Measurements from ENCODE around the gene GNAS-AS1.

GNAS-AS1 gene

GRCh38 chr20:58807801-58808200 lies 42.9 kb downstream of the GNAS-AS1 start:
- DNase-seq, result no peak

DNA sequence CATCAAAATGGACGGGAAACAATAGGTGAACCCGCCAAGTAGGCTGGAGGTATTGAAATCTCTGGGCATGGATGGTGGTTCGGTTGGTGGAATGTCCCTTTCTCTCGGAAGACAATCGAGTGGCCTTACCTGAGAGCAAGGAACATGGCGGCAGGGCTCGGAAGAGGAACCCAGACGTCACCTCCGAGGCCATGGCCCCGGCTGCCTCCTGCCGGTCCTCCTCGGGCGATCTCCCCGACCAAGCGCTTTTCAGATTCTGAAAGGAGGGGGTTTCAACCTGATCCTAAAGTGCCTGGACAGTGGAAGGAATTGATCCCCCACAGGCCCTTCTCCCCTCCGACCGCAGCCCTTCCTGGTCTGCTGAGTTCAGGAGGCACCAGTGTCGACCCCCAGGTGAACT lies 47.2 kb downstream of the GNAS-AS1 start:
- no peak for DNase-seq

GRCh38 chr20:58802061-58802460 lies 48.6 kb downstream of the GNAS-AS1 start:
- DNase-seq, result no peak

- DNase-seq, result no peak
Measured at GRCh38 chr20:58800134-58800871, 50.4 kb downstream of the GNAS-AS1 start.

- no peak for DNase-seq
Measured at GRCh38 chr20:58797371-58798338, 53.0 kb downstream of the GNAS-AS1 start.

DNA sequence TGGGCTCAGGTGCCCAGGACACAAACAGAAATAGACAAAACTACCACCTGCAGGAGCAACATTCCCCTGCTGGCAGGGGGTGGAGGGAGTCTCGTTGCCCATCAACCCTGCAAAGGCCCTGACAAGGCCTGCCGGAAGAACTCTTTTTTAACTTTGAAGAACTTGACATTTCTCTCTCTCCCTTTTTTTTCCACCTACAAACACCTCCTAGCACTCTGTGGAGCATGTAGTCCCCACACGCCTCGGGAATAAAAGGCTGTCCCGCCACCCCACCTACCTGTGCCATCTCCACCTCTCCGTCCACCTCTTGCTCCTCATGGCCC lies 54.8 kb downstream of the GNAS-AS1 start:
- no peak for DNase-seq

DNA sequence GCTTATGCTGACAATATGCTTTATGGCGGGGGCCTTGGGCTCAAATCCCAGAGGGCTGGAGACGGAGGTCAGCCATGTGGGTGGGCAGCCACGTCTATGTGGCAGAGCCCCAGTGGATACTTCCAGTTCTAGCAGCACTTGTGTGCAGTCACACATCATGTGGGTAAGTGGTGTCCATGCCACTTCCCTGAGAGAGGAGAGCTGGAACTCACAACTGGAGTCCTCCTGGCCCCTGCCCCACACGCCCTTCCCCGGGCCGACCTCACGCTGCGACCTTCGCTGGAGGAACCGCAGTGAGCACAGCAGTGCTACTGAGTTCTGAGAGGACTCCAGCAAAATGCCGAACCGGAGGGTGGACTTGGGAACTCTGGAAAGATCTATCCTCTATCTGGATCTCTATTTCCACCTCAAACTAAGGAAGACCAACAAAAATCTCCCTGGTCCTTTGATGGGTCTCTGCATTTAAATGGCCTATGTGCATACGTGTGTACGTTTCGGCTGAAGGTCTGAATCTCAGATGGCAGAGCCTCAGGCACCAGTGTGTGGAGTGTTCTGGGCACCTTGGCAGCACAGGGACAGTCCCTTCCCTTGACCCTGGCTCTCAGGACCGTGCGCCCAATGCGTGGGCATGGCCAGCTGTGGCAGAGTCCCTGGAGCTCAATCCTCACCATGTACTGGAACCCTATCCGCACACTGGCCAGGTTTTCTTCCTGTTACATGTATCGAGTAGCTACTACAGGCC lies 55.4 kb downstream of the GNAS-AS1 start:
- no peak for DNase-seq

- DNase-seq, result no peak
Measured at GRCh38 chr20:58794510-58795180, 56.1 kb downstream of the GNAS-AS1 start.

- no peak for DNase-seq
Measured at GRCh38 chr20:58793512-58794420, 56.9 kb downstream of the GNAS-AS1 start.

DNA sequence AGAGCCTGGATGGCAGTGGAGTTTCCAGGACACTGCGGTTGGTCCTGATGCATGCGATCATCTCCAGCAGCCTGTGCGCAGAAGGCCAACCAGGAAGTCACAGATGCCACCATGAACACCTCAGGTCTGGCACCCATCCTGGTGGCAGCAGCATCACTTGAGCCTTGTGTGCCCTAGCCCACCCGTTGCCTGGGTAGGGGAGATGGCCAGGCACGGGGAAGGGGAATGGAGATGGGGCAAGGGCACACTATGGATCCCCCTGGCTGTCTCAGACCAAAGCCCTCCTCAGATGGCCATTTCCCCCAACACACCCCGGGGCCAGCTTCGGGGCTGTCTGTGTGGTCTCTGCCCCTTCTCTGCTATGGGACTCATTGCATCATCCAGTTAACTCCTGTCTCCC lies 58.3 kb downstream of the GNAS-AS1 start:
- DNase-seq, result no peak

DNA sequence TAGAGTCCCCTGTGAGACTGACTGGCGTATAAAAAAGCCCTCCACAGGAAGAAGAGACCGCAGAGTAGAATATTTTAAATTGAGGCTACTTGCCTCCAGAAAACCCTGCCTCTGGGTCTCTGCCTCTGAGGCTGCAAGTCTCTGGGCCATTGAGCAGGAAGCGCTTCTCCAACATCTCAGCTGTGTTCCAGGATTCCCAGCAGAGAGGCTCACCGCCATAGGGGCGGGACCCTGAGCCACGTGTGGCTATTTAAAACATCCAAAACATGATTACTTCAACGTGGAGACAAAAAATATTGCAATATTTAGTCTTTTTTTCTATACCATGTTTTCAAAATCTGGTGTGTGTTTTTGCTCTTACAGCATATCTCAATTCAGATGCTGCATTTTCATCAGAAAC lies 59.4 kb downstream of the GNAS-AS1 start:
- no peak for DNase-seq

DNA sequence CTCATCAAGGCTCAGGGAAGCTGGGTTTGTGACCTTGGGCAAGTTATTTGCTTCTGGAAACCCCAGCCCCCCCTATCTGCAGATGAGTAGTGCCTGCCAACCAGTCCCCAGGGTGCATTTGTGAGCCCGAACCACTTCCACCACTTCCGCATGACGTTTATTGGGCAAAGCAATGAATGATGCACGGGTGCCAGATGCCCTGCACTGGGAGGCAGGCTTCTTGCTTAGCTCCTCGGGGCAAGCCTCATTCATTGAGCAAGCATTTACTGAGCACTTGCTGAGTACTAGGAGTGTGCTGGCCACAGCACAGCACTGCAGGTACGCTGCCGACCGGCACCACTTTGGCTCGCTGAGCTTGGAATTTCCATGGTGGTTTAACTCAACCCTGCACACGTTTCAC lies 60.2 kb downstream of the GNAS-AS1 start:
- no peak for DNase-seq

DNA sequence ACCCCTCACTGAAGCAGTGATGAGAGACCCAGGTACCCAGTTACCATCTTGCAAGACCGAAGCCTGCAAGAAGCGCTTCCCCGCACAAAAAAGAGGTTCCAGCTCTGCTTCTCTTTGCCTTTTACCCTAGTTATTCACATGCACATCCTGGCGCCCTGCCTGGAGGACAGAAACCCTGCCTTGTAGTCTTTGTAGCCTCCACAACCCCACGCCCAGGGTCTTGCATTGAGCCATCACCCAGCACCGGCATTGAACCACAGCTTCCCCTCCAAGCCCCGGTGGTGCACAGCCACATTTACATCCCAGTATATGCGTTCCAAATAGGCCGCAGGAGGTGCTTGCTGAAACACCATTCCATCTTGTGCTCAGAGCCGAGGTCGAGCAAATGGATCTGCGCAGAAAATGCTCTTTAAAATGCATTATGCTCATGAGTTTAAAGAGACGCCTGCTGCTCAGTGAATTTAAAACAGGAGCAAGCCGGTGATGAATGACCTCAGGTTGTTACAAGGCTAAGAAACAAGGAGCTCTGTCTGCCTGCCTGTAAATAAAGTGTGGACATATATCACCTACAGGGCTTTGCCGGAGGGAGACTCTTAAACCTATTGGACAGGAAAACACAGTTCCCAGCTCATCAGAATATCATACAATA lies 61.7 kb downstream of the GNAS-AS1 start:
- DNase-seq, result no peak

DNA sequence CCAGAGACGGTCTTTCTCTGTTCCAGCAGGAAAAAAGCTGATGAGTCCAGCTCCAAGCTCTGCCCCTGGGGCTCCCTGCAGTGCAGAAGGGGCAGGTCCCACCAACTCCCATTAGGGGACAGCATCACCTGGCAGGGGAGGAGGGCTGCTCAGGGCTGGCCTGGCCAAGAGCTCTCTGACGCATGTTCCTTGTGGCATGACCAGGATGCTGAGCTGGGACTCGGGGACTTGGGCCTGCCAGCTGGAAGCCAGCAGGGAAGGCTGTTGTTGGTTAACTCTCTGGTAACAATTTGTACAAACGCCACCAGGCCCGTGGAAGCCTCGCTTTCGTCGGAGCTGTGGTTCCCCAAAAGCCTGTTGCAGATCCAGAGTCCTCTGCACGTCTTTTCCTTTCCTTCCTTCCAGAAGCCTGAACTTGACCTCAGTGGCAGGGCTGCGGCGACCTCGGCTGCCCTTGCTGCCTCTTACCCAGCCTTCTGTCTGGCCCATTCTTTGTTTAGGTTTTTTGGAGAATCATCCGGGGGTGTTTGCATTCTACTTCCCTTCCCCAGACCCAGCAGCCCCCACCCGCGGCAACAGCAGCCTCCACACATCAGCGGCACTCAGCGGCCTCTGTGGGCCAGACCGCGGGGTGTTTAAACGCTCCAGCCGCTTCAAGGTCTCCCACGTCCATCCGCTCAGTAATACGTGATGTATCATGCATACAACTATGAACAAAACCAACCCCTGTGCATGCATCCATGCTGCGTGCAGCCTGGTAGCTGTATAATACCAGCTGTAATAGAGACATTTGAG lies 63.3 kb downstream of the GNAS-AS1 start:
- no peak for DNase-seq

- no peak for DNase-seq
Measured at GRCh38 chr20:58784321-58785074, 66.2 kb downstream of the GNAS-AS1 start.

- DNase-seq, result no peak
Measured at GRCh38 chr20:58783511-58784011, 67.1 kb downstream of the GNAS-AS1 start.

DNA sequence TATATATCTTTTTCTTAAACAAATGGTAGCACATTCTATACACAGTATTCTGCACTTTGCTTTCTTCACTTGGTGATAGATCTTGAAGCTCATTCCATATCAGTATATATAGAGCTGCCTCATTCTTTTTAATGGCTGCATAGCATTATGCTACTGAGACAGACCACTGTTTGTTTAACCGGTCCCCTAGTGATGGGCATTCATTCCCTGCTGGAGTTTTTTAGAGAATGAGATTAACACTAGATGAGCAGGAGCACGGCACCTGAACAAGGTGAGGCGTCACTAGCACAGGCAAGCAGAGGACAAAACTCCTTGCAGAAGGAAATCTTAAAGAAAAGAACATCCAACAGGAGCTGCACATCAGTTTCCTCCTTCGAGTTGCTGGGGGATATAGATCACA lies 69.6 kb downstream of the GNAS-AS1 start:
- no peak for DNase-seq

GRCh38 chr20:58778760-58779159 lies 71.9 kb downstream of the GNAS-AS1 start:
- DNase-seq, result no peak

GRCh38 chr20:58777657-58778056 lies 73.0 kb downstream of the GNAS-AS1 start:
- no peak for DNase-seq
